GM21576 (cell line): ENCODE data around the gene ACADS.
"Not testable (repeated sequence)": the region's sequence is repeated elsewhere in the genome, so short reads cannot be mapped to it uniquely, and the experiment has no call there.

ENCODE experiments used
- ATAC-seq: cut with Tn5 transposase; IDR thresholded peaks from one replicate; pipeline ENCODE4 v1.9.1; 2021; ENCODE audit warnings: mild to moderate bottlenecking, moderate library complexity; ENCODE audit not compliant: unreplicated experiment

Gene ACADS

DNA sequence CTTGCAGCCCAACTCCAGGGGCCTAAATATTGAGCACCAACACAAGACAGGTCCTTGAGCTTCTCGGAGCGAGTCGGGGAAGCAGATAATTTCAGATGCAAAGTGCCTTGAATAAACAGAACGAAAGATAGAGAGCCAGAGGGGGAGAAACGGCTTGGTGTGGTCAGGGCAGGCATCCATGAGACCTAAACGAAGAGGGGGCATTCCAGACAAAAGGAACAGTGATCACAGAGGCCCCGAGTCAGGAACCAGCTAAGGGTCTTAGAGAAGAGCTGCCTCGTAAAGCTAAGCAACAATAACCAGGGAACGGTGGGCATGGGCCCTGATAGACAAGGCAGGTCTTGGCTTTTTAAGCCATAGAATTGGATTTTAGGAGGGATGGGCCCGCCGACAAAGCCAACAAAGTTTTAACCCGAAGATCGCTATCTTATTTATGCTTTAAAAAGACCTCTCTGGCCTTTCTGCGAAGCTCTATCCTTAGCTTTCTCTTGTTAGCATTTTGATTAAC, 421 bp upstream of the ACADS start:
- no peak for ATAC-seq

DNA sequence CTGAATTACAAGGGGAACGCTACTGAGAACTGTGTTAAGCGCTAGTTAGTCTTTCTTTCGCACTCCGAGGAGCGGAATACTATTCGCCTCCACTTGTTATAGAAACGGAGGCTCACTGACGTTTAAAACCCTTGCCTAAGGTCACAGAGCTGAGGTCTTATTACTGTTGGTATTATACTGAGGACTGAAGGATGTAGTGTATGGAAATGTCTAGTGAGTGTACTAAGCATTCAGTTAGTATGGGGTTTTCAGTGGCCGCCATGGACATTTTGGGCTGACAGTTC, 826 bp downstream of the ACADS start:
- ATAC-seq = no peak

DNA sequence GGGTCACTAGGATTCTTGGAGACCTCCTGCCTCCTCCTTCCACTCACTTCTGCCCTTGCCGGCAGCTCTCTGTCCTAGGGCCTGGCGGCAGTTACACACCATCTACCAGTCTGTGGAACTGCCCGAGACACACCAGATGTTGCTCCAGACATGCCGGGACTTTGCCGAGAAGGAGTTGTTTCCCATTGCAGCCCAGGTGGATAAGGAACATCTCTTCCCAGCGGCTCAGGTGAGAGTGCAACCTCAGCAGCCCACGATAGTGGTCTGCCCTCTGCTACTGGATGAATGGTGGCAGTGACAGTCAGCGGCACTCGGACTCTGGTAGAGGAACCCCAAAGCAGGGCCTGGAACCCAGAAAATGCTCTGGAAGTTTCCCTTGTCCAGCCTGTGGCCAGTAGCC, 1.3 kb downstream of the ACADS start:
- no peak for ATAC-seq

DNA sequence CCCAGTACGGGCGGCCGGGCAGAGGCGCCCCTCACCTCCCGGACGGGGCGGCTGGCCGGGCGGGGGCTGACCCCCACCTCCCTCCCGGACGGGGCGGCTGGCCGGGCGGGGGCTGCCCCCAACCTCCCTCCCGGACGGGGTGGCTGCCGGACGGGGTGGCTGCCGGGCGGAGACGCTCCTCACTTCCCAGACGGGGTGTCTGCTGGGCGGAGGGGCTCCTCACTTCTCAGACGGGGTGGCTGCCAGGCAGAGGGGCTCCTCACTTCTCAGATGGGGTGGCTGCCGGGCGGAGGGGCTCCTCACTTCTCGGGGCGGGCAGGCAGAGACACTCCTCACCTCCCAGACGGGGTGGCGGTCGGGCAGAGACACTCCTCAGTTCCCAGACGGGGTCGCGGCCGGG, 6.6 kb downstream of the ACADS start:
- ATAC-seq = not testable (repeated sequence)

DNA sequence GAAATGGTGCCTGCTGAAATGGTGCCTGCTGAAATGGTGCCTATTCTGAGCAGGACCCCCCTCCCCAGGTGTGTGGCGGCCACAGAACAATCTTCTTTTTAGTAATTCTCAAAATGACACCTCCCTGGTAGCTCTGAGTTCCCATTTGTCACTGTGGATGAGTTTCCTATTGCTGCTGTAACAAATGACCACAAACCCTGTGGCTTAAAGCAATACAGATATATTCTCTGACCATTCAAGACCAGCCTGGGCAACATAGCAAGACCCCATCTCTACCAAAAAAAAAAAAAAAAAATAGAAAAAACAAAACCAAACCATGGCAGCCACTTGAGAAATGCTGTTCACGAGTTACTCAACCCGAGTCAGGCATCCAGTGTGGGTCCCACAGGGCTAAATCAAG, 7.9 kb downstream of the ACADS start:
- ATAC-seq = no peak

- no peak for ATAC-seq
These were observed 8.6 kb downstream of the ACADS start for GRCh38 chr12:120734210-120734609.

GRCh38 chr12:120735181-120735580, 9.6 kb downstream of the ACADS start:
- ATAC-seq = no peak

- no peak for ATAC-seq
These were observed 11.0 kb downstream of the ACADS start for GRCh38 chr12:120736404-120737331.

DNA sequence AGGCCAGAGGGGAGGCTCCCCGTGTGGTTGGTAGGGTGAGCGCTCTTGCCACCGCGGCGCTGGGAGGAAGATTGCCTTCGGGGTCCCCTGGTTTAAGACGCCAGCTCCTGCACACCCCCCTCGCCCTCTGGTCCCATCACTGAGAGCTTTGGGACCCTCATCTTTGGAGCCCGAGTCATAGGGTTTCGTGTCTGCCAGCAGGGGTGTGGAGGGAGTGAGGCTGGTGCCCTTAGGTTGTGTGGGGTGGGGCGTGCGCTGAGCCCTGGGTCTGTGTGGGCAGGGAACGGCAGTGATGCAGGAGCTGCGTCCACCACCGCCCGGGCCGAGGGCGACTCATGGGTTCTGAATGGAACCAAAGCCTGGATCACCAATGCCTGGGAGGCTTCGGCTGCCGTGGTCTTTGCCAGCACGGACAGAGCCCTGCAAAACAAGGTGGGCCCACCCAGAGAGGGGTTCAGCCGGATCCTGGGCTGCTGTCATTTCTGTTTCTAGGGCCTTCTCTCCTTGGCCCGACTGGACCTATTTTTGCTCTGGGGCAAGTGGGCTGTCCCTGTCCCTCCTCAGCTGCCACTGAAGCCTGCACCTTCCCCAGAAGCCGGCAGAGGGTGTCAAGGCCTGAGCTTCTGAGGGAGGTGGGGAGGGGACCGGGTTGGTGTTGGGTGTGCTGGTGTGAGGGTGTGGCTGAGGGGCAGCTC, 12.1 kb downstream of the ACADS start:
- no peak for ATAC-seq

- no peak for ATAC-seq
These were observed 12.8 kb downstream of the ACADS start for GRCh38 chr12:120738252-120739030.

GRCh38 chr12:120739031-120739762, 13.6 kb downstream of the ACADS start:
- no peak for ATAC-seq

- no peak for ATAC-seq
These were observed 14.4 kb downstream of the ACADS start for GRCh38 chr12:120739821-120740613.

DNA sequence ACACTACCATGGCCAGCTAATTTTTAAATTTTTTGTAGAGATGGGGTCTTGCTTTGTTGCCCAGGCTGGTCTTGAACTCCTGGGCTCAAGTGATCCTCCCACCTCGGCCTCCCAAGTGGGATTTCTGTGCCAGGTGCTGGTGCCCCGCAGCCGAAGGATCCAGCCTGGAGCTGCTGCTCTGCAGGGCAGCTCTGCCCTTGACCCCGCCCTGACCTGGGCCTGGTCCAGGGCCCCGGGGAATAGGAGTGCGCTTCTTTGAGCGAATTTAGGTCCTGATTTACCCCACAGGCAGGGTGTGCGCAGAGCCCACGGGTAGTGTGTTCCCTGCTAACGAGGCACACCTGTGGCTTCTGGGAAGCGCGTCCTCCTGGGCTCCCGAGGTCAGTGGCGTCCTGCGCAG, 15.2 kb downstream of the ACADS start:
- no peak for ATAC-seq

- ATAC-seq = no peak
These were observed 16.1 kb downstream of the ACADS start for GRCh38 chr12:120741476-120742421.

DNA sequence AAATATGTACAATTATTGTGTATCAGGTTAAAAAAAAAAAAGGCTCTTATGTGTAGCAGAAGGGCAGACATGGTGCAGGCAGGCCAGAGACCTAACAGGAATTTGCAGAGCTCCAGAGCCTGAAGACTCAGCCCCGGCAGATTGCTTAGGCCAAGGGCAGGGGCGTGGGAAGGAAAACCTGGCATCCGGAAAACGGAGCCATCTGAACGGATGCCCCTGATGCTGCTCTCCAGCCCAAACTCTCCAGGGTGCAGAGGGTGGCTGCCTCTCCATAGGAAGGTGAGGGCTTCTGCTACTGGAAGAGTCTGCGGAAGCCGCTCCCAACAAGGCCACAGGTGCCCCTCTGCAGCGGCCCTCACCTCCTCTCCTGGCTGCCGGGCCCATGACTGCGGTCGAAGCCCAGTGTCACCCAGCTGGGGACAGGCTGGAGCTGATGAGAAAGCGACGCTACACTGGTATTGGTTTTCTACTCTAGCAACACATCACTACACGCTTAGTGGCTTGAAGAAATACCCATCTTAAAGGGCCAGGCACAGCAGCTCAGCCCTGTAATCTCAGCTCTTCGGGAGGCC, 19.4 kb downstream of the ACADS start:
- no peak for ATAC-seq

GRCh38 chr12:120748242-120748641, 22.6 kb downstream of the ACADS start:
- no peak for ATAC-seq

- ATAC-seq = no peak
These were observed 23.6 kb downstream of the ACADS start for GRCh38 chr12:120749256-120749655.

GRCh38 chr12:120750806-120751205, 25.2 kb downstream of the ACADS start:
- no peak for ATAC-seq

- ATAC-seq = no peak
These were observed 25.8 kb downstream of the ACADS start for GRCh38 chr12:120751389-120751788.
